AG09319 (cell line): Measurements from ENCODE around the gene CRELD2.

Source experiments
- DNase-seq: peaks from one replicate; pipeline ENCODE4 v3.0.0-alpha.2; 2010; ENCODE audit warnings: low read depth; ENCODE audit errors: extremely low read depth
- CTCF ChIP-seq: IDR thresholded peaks from 2 replicates; pipeline ENCODE4 v1.5.1; 2011; ENCODE audit warnings: low read depth, mild to moderate bottlenecking, inconsistent platforms, low read length, moderate library complexity

The CRELD2 gene

DNA sequence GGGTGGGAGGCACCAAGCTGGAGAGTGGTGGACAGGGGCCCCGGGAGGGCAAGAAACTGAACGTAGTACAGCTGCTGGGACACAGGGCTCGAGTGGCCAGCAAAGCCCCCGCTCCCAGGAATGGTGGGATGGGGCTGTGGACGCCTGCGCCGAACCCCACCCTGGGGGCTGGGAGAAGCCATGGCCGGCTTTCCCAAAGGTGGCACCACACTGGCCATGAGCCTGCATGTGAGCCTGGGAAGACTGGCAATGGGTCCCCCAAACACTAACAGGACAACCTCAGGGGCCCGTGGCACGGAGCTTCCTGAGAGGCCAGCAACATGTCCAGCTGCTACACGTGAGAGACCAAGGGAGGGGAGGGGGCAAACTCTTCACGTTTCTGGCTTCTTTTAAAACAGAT, 4.2 kb upstream of the CRELD2 start:
- no peak for DNase-seq
- no peak for TF ChIP-seq CTCF

DNA sequence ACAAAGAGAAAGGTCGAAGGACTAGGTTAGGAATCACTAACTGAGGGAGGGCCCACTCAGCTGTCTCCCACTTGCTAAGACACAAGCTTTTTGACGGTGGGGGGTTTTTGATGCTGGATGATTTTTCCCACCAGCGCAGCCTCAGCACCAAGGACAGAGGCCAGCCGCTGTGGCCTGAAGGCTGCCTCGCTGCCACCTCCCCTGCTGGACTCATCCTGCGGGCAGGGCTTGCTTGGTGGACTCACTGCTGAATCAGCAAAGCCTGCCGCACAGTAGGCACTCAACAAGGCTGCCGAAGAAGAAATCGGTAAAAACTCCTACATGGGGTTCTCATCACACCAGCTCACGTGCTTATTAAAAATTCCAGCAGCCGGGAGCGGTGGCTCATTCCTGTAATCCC, 2.8 kb upstream of the CRELD2 start:
- no peak for TF ChIP-seq CTCF
- no peak for DNase-seq

DNA sequence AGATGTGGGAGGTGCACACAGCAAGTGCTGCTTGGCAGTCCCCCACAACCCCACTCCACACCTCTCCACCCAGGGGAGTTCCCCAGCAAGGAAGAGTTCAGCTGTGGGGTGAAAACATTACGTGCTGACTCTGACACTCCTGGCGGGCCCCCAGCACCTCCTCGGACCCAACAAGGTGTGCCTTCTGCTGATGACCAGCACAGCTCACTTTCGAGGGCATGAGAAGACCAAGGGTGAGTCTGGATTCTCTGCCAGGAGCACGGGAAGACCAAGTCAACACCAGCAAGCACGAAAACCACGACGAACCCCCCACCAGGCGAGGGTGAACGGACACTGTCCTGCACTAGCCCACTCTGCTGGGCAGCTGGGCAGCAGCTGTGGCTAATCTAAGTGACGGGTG, 1.6 kb upstream of the CRELD2 start:
- no peak for DNase-seq
- no peak for TF ChIP-seq CTCF

DNA sequence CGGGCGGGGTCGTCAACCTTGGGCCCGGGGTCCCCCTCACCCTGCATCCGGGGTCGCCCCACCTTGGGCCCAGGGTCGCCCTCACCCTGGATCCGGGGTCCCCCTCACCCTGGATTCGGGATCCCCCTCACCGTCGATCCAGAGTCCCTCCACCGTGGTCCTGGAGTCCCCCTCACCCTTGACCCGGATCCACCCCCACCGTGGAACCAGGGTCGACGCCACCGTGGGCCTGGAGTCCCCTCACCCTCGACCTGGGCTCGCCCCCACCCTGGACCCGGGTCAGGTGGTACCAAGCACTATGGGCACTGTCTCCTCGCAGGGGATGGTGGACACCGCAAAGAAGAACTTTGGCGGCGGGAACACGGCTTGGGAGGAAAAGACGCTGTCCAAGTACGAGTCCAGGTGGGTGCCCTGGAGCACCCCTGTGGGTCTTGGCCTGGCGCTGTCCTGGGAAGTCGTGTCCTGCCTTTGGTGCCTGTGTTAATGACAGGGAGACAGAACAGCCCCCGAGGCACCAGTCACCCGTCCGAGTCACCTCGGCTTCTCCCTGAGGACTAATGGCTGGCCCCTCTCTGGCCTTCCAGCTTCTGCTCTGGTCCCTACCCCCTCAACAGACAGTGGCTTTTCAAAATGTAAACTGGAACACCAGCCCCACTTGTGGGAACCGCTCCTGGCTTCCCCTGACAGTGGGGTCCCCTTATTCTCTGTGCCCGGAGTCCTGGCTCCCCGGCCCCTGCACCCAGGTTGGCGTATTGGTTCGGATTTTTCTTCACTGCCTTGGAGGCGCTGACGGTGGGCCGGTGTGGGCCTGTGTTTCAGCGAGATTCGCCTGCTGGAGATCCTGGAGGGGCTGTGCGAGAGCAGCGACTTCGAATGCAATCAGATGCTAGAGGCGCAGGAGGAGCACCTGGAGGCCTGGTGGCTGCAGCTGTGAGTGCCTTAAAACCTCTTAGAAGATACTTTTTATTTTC, 762 bp downstream of the CRELD2 start:
- no peak for TF ChIP-seq CTCF
- no peak for DNase-seq

DNA sequence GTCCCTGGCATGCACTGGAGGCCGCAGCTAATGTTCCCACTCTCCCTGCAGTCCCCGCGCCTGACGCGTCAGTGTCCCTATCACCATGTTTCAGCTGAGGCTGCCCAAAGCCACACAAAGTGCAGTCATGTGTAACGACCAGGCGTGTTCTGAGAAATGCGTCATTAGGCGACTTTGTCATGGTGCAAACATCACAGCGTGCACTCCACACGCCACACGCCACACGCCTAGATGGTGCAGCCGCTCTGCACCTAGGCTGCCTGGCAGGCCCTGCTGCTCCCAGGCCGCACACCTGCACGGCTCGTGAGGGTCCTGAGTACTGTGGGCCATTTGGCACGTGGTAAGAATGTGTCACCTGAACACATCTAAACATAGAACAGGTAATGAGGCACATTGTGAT, 2.4 kb downstream of the CRELD2 start:
- no peak for TF ChIP-seq CTCF
- DNase-seq: no peak

GRCh38 chr22:49921508-49922278, 3.3 kb downstream of the CRELD2 start:
- no peak for DNase-seq
- no peak for TF ChIP-seq CTCF

DNA sequence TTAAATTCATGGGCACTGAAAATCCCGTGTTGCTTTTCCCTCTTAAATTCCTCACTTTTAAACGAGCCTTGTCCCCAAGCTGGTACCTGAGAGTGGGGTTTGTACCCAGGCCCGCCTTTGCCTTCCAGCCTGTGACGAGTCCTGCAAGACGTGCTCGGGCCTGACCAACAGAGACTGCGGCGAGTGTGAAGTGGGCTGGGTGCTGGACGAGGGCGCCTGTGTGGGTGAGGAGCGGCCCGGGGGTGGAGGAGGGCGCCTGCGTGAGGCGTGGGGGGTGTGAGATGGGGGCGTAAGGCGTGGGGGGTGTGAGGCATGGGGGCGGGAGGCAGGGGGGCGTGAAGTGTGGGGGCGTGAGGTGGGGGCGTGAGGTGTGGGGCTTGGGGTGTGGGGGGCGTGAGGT, 4.0 kb downstream of the CRELD2 start:
- TF ChIP-seq CTCF: no peak
- DNase-seq: no peak
